NT2/D1 (cell line): ENCODE data around the gene ANXA2R.

Source experiments
- YY1 ChIP-seq: IDR thresholded peaks from 2 replicates; pipeline ENCODE4 v1.6.1; 2011; ENCODE audit not compliant: insufficient read length, insufficient read depth
- ZNF274 ChIP-seq: IDR thresholded peaks from 2 replicates; pipeline ENCODE4 v1.6.1; 2011; ENCODE audit warnings: mild to moderate bottlenecking, low read depth, low read length

GRCh38 chr5:43066799-43067741, 27.0 kb upstream of the ANXA2R start:
- TF ChIP-seq ZNF274 (no peak), YY1 (no peak)
